Endodermal cell (in vitro differentiated cells): ENCODE data around the gene ELP2. TPM values are rescaled to one million over a fixed set of nuclear protein-coding genes. Genes with fewer than 3 reads are reported as not detected.

Experiments used
- DNase-seq: peaks from one replicate; pipeline ENCODE4 v3.0.0-alpha.2; 2017
- H3K27ac ChIP-seq: 2 replicates; pipeline ENCODE4 v1.5.1; 2013; ENCODE audit warnings: mild to moderate bottlenecking, low read depth, low read length, moderate library complexity
- H3K27me3 ChIP-seq: 2 replicates; pipeline ENCODE4 v1.6.1; 2013; ENCODE audit warnings: mild to moderate bottlenecking, low read length, moderate library complexity; ENCODE audit not compliant: insufficient read depth, control insufficient read depth, poor library complexity, severe bottlenecking
- H3K36me3 ChIP-seq: 2 replicates; pipeline ENCODE4 v1.7.0; 2013; ENCODE audit warnings: mild to moderate bottlenecking, low read length, moderate library complexity; ENCODE audit not compliant: control insufficient read depth, insufficient read depth
- H3K4me1 ChIP-seq: one replicate; pipeline ENCODE4 v1.7.0; 2013; ENCODE audit warnings: low read length; ENCODE audit not compliant: control insufficient read depth, insufficient read depth
- H3K4me3 ChIP-seq: 2 replicates; pipeline ENCODE4 v1.5.1; 2013; ENCODE audit warnings: mild to moderate bottlenecking, low read length, moderate library complexity
- H3K9ac ChIP-seq: 2 replicates; pipeline ENCODE4 v1.6.1; 2013; ENCODE audit warnings: mild to moderate bottlenecking, low read length, moderate library complexity; ENCODE audit not compliant: poor library complexity, severe bottlenecking; ENCODE audit errors: extremely low read depth
- H3K9me3 ChIP-seq: 2 replicates; pipeline ENCODE4 v1.6.1; 2013; ENCODE audit warnings: mild to moderate bottlenecking, low read length, moderate library complexity; ENCODE audit not compliant: control insufficient read depth
- H3K27ac Mint-ChIP-seq: 2 replicates; pipeline ENCODE4 v1.8.0; 2020; ENCODE audit warnings: mixed read lengths
- H3K27me3 Mint-ChIP-seq: 2 replicates; pipeline ENCODE4 v1.8.0; 2021; ENCODE audit warnings: mild to moderate bottlenecking, mixed read lengths; ENCODE audit not compliant: insufficient read depth
- H3K36me3 Mint-ChIP-seq: 2 replicates; pipeline ENCODE4 v1.8.0; 2020; ENCODE audit warnings: low read depth, mixed read lengths
- H3K4me1 Mint-ChIP-seq: 2 replicates; pipeline ENCODE4 v1.8.0; 2020; ENCODE audit warnings: mixed read lengths
- H3K4me3 Mint-ChIP-seq: 2 replicates; pipeline ENCODE4 v1.8.0; 2020; ENCODE audit warnings: mild to moderate bottlenecking, moderate library complexity, mixed read lengths
- H3K9me3 Mint-ChIP-seq: 2 replicates; pipeline ENCODE4 v1.8.0; 2020; ENCODE audit warnings: mild to moderate bottlenecking, mixed read lengths
- WGBS, 2 experiments: methylation state at CpG; one replicate each; pipeline versions ENCODE4 v1.1.5 to v1.1.7; 2013; ENCODE audit warnings: missing lambda C conversion rate in 2 of 2, mixed read lengths in 1 of 2; ENCODE audit not compliant: insufficient coverage in 1 of 2, insufficient read length in 1 of 2; 5-methylcytosine and 5-hydroxymethylcytosine counted together
- total RNA-seq, 2 donors: library from RNA; stranded (reverse); fragmentation: NEBNext Ultra II Directional in 1 of 2; extraction: Animal tissue kit (Norgen Biotek cat#: 25700) in 1 of 2; gene quantifications; 2 replicates in 1 of 2; 3 replicates in 1 of 2; pipeline ENCODE4 v1.2.1, GENCODE V29; 2021
- TF ChIP-seq, protein P1 (sequence below): fragments of 200-600 bp; sonication (generic); conservative IDR thresholded peaks from 2 replicates; pipeline ENCODE4 v1.5.0; 2021; ENCODE audit warnings: antibody characterized with exemption, mild to moderate bottlenecking

The ELP2 gene
- total RNA-seq, 2 donors from 2014 or later: 125 to 129 TPM

GRCh38 chr18:36169938-36170337 is 40.2 kb downstream of the ELP2 start:
- peaks cover 8% of the 10 kb centered on the region for H3K9me3 ChIP-seq
- peaks cover 80% of the 10 kb centered on the region for H3K36me3 ChIP-seq
- TF ChIP-seq, protein P1, sequence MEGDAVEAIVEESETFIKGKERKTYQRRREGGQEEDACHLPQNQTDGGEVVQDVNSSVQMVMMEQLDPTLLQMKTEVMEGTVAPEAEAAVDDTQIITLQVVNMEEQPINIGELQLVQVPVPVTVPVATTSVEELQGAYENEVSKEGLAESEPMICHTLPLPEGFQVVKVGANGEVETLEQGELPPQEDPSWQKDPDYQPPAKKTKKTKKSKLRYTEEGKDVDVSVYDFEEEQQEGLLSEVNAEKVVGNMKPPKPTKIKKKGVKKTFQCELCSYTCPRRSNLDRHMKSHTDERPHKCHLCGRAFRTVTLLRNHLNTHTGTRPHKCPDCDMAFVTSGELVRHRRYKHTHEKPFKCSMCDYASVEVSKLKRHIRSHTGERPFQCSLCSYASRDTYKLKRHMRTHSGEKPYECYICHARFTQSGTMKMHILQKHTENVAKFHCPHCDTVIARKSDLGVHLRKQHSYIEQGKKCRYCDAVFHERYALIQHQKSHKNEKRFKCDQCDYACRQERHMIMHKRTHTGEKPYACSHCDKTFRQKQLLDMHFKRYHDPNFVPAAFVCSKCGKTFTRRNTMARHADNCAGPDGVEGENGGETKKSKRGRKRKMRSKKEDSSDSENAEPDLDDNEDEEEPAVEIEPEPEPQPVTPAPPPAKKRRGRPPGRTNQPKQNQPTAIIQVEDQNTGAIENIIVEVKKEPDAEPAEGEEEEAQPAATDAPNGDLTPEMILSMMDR: no peak
- WGBS, 2 experiments: 90 to 93% methylated on average over 2 to 5 of the region's 5 CpGs
- H3K27me3 Mint-ChIP-seq: no peaks in the 10 kb centered on the region
- peaks cover 72% of the 10 kb centered on the region for H3K36me3 Mint-ChIP-seq
- H3K4me1 Mint-ChIP-seq: no peaks in the 10 kb centered on the region
- H3K27ac ChIP-seq: no peak overlapping the region
- DNase-seq: no peak
- H3K4me3 ChIP-seq: no peak overlapping the region
- no peaks in the 10 kb centered on the region for H3K27me3 ChIP-seq
- no peak overlapping the region for H3K9ac ChIP-seq
- no peaks in the 10 kb centered on the region for H3K4me1 ChIP-seq
- H3K9me3 Mint-ChIP-seq: no peaks in the 10 kb centered on the region
- H3K27ac Mint-ChIP-seq: no peak overlapping the region
- H3K4me3 Mint-ChIP-seq: no peak overlapping the region

DNA sequence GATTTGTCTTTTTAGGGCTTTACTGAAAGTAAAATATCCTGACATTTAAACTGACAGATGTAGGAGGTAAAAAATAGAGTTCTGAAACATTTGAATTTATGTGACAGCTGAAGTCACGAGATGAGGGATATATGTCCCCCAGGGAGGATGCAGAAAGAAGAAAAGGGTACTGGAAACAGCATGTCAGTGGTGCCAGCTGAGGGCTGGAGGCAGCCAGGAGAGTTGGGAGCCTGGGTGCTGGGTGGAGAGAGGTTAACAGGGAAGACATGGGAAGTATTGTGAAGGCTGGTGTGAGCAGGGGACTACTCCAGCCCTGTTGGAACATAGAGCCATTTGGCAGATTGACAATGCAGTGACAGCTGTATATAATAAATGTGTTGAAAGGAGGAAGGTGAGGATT is 45.8 kb downstream of the ELP2 start:
- Histone ChIP-seq H3K36me3 (peaks cover 59% of the 10 kb centered on the region), H3K9ac (no peak overlapping the region), H3K27me3 (no peaks in the 10 kb centered on the region), H3K9me3 (no peaks in the 10 kb centered on the region), H3K4me1 (no peaks in the 10 kb centered on the region), H3K4me3 (no peak overlapping the region), H3K27ac (no peak overlapping the region)
- Mint-ChIP-seq H3K36me3 (peaks cover 43% of the 10 kb centered on the region), H3K27ac (no peak overlapping the region), H3K4me1 (no peaks in the 10 kb centered on the region), H3K4me3 (no peak overlapping the region), H3K9me3 (no peaks in the 10 kb centered on the region), H3K27me3 (no peaks in the 10 kb centered on the region)
- no peak for DNase-seq
- 98 to 100% methylated on average over 1 of the region's 1 CpG for WGBS, 2 experiments
- TF ChIP-seq, protein P1: no peak

DNA sequence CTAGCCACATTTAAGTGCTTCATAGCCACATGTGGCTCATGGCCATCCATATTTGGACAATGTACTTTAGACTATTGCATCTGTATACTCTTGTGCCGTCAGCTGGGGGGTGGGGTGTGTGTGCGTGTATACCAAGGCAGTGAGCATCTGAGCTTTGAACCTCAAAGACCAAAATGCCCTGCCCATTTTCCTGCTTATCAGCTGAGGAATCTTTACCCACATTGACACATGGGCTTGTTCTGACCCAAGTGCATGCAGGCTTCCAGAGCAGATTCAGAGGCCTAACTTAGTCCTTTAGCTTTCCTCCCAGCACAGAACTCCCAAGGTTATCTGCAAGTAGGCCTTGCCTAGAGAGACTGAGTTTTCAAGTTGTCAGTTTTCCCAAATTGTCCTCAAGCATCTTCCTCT is 46.5 kb downstream of the ELP2 start:
- H3K4me3 Mint-ChIP-seq: no peak overlapping the region
- no peaks in the 10 kb centered on the region for H3K9me3 ChIP-seq
- peaks cover 52% of the 10 kb centered on the region for H3K36me3 ChIP-seq
- H3K27ac ChIP-seq: no peak overlapping the region
- no peaks in the 10 kb centered on the region for H3K9me3 Mint-ChIP-seq
- 93% methylated on average over 2 of the region's 2 CpGs; no CpG with 5 or more reads in 1 of the 2 experiments for WGBS, 2 experiments
- H3K4me3 ChIP-seq: no peak overlapping the region
- TF ChIP-seq, protein P1: no peak
- no peaks in the 10 kb centered on the region for H3K4me1 ChIP-seq
- no peak overlapping the region for H3K27ac Mint-ChIP-seq
- no peaks in the 10 kb centered on the region for H3K4me1 Mint-ChIP-seq
- no peak for DNase-seq
- no peaks in the 10 kb centered on the region for H3K27me3 Mint-ChIP-seq
- peaks cover 38% of the 10 kb centered on the region for H3K36me3 Mint-ChIP-seq
- no peak overlapping the region for H3K9ac ChIP-seq
- H3K27me3 ChIP-seq: no peaks in the 10 kb centered on the region
